GM10248 (cell line): ENCODE results near the gene CDH23.

Experiments used
- CTCF ChIA-PET: fragments of 300-600 bp; sonication (Branson Sonifier 250); formaldehyde crosslinking; extraction: SDS; loops from one replicate; lab custom pipeline; 2021; ENCODE audit warnings: antibody characterized with exemption; lab: Yijun Ruan, JAX
- POLR2A ChIA-PET: fragments of 350-650 bp; sonication (Branson Sonifier 250); formaldehyde crosslinking; extraction: SDS; loops from one replicate; lab custom pipeline; 2020; ENCODE audit warnings: antibody characterized with exemption; lab: Yijun Ruan, JAX
- DNase-seq: peaks from one replicate; pipeline ENCODE4 v3.0.0; 2012; ENCODE audit errors: extremely low spot score
- CTCF ChIP-seq: IDR thresholded peaks from 2 replicates; pipeline ENCODE4 v1.5.1; 2012; ENCODE audit warnings: mild to moderate bottlenecking, low read depth; ENCODE audit errors: extremely low read depth, missing control alignments, control extremely low read depth

Gene CDH23

GRCh38 chr10:71693377-71693776 lies 296.7 kb downstream of the CDH23 start:
- DNase-seq = no peak
- no peak for TF ChIP-seq CTCF
- POLR2A ChIA-PET = no interaction called here
- CTCF ChIA-PET = interaction anchor here (0.9 to 11.6 kb wide), 10 partner anchors 9 to 379 kb away, joined by 3 to 168 read pairs (median 6); partner anchors contain the start of genes SLC29A3 and VSIR

GRCh38 chr10:71694039-71694501 lies 297.4 kb downstream of the CDH23 start:
- TF ChIP-seq CTCF = no peak
- DNase-seq = no peak
- CTCF ChIA-PET = interaction anchor here (0.7 to 11.6 kb wide), 18 partner anchors 8 to 379 kb away, joined by 3 to 168 read pairs (median 4); partner anchors contain the start of gene VSIR
- POLR2A ChIA-PET = interaction anchor here (1.9 kb wide), 1 partner anchor 157 kb away, joined by 5 read pairs; the partner anchor contains the start of gene PSAP

- ChIA-PET POLR2A (interaction anchor here (1.9 kb wide), 1 partner anchor 157 kb away, joined by 5 read pairs; the partner anchor contains the start of gene PSAP), CTCF (interaction anchor here (0.6 to 11.6 kb wide), 18 partner anchors 9 to 380 kb away, joined by 3 to 168 read pairs (median 5); partner anchors contain the start of gene VSIR)
- peak; percentile 94 for DNase-seq
- no peak for TF ChIP-seq CTCF
Measured at GRCh38 chr10:71694567-71694968, 297.8 kb downstream of the CDH23 start.

GRCh38 chr10:71695502-71696476 lies 299.1 kb downstream of the CDH23 start:
- no peak for TF ChIP-seq CTCF
- CTCF ChIA-PET = interaction anchor here (0.7 to 11.6 kb wide), 51 partner anchors 9 to 479 kb away, joined by 3 to 168 read pairs (median 4); partner anchors contain the start of genes SLC29A3 and VSIR
- DNase-seq = no peak
- POLR2A ChIA-PET = interaction anchor here (1.9 kb wide), 1 partner anchor 155 kb away, joined by 5 read pairs; the partner anchor contains the start of gene PSAP

GRCh38 chr10:71696628-71697326 lies 300.1 kb downstream of the CDH23 start:
- ChIA-PET CTCF (interaction anchor here (0.7 to 11.6 kb wide), 55 partner anchors 10 to 478 kb away, joined by 3 to 168 read pairs (median 4); partner anchors contain the start of genes SLC29A3 and VSIR), POLR2A (no interaction called here)
- peak; percentile 86 for TF ChIP-seq CTCF
- DNase-seq = peak; percentile 67
